ENCODE results near the gene DLGAP4.

DLGAP4 gene

DNA sequence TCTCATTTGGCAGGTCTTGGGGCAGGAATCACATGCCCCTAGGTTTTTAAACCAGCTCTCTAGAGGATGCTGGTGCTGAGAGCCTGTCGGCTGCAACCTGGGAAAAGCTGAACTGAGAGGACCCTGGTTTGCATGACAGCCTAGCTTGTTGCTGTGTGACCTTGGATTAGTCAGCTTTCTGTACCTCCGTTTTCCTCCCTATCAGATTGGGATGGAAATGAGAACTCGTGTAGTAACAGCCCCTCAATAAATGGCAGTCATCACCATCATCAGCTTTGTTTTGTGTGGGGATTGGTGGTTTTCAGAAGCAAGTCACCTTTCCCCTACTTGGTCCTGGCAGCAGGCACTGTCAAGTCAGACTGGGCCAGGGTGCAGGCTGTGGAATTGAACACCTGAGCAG lies 159.9 kb downstream of the DLGAP4 start:
- H3K4me3 ChIP-seq (replicated peaks; ENCODE audit: insufficient read depth, low read length), result no peak overlapping the region
- peaks cover 3% of the 10 kb centered on the region for H3K27me3 ChIP-seq (ENCODE audit: insufficient read depth, poor library complexity, severe bottlenecking)
- DNase-seq (ENCODE audit: low read depth in 1 of 2, low spot score in 1 of 2), result no peak
- H3K27ac ChIP-seq (replicated peaks), result no peak overlapping the region
- TF ChIP-seq, protein P1, sequence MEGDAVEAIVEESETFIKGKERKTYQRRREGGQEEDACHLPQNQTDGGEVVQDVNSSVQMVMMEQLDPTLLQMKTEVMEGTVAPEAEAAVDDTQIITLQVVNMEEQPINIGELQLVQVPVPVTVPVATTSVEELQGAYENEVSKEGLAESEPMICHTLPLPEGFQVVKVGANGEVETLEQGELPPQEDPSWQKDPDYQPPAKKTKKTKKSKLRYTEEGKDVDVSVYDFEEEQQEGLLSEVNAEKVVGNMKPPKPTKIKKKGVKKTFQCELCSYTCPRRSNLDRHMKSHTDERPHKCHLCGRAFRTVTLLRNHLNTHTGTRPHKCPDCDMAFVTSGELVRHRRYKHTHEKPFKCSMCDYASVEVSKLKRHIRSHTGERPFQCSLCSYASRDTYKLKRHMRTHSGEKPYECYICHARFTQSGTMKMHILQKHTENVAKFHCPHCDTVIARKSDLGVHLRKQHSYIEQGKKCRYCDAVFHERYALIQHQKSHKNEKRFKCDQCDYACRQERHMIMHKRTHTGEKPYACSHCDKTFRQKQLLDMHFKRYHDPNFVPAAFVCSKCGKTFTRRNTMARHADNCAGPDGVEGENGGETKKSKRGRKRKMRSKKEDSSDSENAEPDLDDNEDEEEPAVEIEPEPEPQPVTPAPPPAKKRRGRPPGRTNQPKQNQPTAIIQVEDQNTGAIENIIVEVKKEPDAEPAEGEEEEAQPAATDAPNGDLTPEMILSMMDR (IDR thresholded peaks at IDR 0.05; ENCODE audit: insufficient read depth, low read length), result no peak
- TF ChIP-seq SPI1 (IDR thresholded peaks at IDR 0.05; ENCODE audit: borderline replicate concordance, low read depth) (no peak), POLR2AphosphoS5 (IDR thresholded peaks at IDR 0.05; ENCODE audit: low read depth) (no peak), GABPA (IDR thresholded peaks at IDR 0.05; ENCODE audit: low read depth) (no peak)
- TF ChIP-seq, protein P2, sequence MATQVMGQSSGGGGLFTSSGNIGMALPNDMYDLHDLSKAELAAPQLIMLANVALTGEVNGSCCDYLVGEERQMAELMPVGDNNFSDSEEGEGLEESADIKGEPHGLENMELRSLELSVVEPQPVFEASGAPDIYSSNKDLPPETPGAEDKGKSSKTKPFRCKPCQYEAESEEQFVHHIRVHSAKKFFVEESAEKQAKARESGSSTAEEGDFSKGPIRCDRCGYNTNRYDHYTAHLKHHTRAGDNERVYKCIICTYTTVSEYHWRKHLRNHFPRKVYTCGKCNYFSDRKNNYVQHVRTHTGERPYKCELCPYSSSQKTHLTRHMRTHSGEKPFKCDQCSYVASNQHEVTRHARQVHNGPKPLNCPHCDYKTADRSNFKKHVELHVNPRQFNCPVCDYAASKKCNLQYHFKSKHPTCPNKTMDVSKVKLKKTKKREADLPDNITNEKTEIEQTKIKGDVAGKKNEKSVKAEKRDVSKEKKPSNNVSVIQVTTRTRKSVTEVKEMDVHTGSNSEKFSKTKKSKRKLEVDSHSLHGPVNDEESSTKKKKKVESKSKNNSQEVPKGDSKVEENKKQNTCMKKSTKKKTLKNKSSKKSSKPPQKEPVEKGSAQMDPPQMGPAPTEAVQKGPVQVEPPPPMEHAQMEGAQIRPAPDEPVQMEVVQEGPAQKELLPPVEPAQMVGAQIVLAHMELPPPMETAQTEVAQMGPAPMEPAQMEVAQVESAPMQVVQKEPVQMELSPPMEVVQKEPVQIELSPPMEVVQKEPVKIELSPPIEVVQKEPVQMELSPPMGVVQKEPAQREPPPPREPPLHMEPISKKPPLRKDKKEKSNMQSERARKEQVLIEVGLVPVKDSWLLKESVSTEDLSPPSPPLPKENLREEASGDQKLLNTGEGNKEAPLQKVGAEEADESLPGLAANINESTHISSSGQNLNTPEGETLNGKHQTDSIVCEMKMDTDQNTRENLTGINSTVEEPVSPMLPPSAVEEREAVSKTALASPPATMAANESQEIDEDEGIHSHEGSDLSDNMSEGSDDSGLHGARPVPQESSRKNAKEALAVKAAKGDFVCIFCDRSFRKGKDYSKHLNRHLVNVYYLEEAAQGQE (IDR thresholded peaks at IDR 0.05; ENCODE audit: insufficient replicate concordance, low read depth), result no peak

DNA sequence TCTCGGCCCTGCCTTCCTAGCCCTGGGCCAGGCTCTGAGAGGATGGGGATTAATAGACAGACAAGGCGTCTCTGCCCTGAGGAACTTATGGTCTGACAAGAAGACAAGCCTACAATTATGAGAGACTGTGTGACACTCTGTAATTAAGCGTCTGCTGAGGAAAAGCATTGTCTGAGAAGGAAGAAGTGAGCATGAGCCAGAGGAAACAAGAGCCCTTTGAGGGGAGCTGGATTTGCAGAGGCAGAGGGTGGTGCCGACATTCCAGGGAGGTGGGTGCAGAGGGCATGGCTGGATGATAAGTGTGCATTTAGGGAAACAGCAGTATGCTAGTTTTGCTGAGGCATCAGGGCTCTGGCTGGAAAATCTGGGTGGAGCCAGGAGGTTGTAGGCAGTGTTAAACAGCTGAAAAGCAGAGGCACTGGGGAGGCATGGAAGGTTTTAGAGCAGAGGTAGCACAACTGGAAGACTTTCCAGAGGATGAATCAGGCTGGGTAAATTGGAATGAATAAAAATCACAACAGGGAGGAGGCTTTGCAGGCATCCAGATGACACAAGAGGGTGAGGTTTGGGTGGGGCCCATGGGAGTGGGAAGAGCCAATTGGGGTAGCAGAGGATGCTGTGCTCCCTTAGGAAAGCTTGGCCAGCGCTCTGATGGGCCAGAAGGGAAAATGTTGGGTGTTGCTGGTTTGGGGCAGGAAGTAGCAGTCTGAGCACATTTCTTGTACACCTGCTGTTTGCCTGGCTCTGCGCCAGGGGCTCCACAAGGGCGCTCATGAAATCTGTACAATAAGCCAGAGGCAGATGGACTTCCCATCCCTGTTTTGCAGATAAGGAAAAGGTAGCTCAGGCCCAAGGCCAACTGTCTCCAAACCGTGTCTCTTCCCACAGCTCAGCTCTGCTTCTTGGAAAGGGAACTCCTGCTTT lies 161.2 kb downstream of the DLGAP4 start:
- Histone ChIP-seq H3K4me3 (replicated peaks; ENCODE audit: insufficient read depth, low read length) (no peak overlapping the region), H3K27ac (replicated peaks) (no peak overlapping the region), H3K27me3 (ENCODE audit: insufficient read depth, poor library complexity, severe bottlenecking) (no peaks in the 10 kb centered on the region)
- DNase-seq (ENCODE audit: low read depth in 1 of 2, low spot score in 1 of 2), result no peak
- TF ChIP-seq SPI1 (IDR thresholded peaks at IDR 0.05; ENCODE audit: borderline replicate concordance, low read depth), result no peak

DNA sequence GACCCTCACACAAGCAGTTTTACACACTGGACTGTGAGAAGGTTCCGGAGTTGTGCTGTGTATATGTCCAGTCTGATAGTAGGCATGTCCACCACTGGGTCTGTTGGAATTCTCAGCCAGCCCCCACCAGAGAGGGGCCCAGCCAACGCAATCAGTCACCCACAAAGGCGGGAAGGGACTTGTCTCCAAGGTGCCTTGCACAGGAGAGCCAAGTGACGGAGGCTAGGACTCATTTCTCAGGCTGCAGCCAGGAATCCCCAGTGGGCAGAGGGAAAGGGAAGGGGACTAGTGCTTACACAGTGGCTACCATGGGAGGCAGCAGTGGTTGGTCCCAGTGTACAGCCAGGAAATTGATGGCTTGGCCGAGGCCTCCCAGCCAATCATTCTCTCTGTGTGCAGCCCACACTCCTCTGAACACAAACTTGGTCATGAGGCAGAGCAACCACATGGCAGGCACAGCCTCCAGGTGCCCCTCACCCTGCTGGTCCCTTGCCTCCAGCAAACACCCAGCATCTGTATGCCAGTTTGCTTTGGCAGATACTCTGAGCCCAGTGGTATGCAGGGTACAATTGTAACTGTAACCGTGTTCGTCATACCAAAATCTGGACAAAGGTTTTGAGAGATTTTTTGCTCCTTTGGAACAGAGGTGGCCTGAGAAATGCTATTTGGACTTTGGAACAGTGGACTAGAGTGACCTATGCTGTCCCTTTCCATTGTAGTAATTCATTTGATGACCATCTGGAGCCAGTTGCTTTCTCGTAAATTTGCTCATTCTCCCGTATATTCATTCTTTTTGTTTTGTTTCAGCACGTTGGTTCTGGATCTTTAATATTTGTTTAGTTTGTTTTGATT lies 162.2 kb downstream of the DLGAP4 start:
- Histone ChIP-seq H3K27me3 (ENCODE audit: insufficient read depth, poor library complexity, severe bottlenecking) (no peaks in the 10 kb centered on the region), H3K4me3 (replicated peaks; ENCODE audit: insufficient read depth, low read length) (no peak overlapping the region), H3K27ac (replicated peaks) (no peak overlapping the region)
- no peak for TF ChIP-seq POLR2AphosphoS5 (IDR thresholded peaks at IDR 0.05; ENCODE audit: low read depth)
- TF ChIP-seq, protein P2 (IDR thresholded peaks at IDR 0.05; ENCODE audit: insufficient replicate concordance, low read depth), result no peak
- no peak for TF ChIP-seq SPI1 (IDR thresholded peaks at IDR 0.05; ENCODE audit: borderline replicate concordance, low read depth)
- TF ChIP-seq, protein P1 (IDR thresholded peaks at IDR 0.05; ENCODE audit: insufficient read depth, low read length), result no peak
- TF ChIP-seq GABPA (IDR thresholded peaks at IDR 0.05; ENCODE audit: low read depth), result no peak
- DNase-seq (ENCODE audit: low read depth in 1 of 2, low spot score in 1 of 2), result no peak

DNA sequence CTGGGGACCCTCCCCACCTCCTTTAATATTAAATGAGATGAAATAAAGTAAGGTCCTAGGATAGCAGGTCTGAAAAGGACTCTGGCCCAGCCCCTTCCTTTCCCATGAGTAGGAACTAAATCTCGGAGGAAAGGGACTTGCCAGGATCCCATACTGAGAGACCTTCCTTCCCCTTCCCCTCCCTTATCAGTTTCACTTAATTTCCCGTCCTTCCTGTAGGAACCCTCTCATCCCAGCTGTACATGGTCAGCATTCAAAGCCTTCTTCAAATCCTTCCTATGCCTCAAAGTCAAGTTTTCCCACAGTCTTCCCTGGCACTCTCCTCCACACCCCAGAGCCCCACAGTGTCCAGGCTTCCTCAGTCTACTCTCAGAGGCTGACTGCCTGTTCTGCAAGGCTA lies 163.8 kb downstream of the DLGAP4 start:
- H3K27me3 ChIP-seq (ENCODE audit: insufficient read depth, poor library complexity, severe bottlenecking), result no peaks in the 10 kb centered on the region
- no peak for DNase-seq (ENCODE audit: low read depth in 1 of 2, low spot score in 1 of 2)
- H3K4me3 ChIP-seq (replicated peaks; ENCODE audit: insufficient read depth, low read length), result no peak overlapping the region
- no peak overlapping the region for H3K27ac ChIP-seq (replicated peaks)
- TF ChIP-seq, protein P1 (IDR thresholded peaks at IDR 0.05; ENCODE audit: insufficient read depth, low read length), result no peak
- TF ChIP-seq SPI1 (IDR thresholded peaks at IDR 0.05; ENCODE audit: borderline replicate concordance, low read depth) (no peak), GABPA (IDR thresholded peaks at IDR 0.05; ENCODE audit: low read depth) (no peak), POLR2AphosphoS5 (IDR thresholded peaks at IDR 0.05; ENCODE audit: low read depth) (no peak)
- TF ChIP-seq, protein P2 (IDR thresholded peaks at IDR 0.05; ENCODE audit: insufficient replicate concordance, low read depth), result no peak
